K562 (cell line): Measurements from ENCODE around the gene NRCAM. TPM values are rescaled to one million over a fixed set of nuclear protein-coding genes. Genes with fewer than 3 reads are reported as not detected.
A peak's percentile ranks its signal among the peaks of the same experiment; 100 is the strongest.

Experiments
- ATAC-seq: fragments of 200-7000 bp; cut with Tn5 transposase; 3 replicates; pipeline ENCODE4 v1.9.1; 2020; ENCODE audit warnings: moderate library complexity
- BruUV-seq: library from RNA; stranded (reverse); fragments of 400-500 nt; replicated peaks from 2 replicates; lab custom pipeline; 2021; lab: Mats Ljungman, UMichigan
- CTCF ChIA-PET: fragments of 300-600 bp; formaldehyde crosslinking; extraction: SDS; loops from one replicate; lab custom pipeline; 2021; ENCODE audit warnings: low intra/inter-chr PET ratio; lab: Yijun Ruan, JAX
- POLR2A ChIA-PET: fragments of 300-600, 350-650 bp; sonication (Branson Sonifier 250); formaldehyde crosslinking; extraction: SDS; loops from one replicate; lab custom pipeline; 2021; ENCODE audit warnings: antibody characterized with exemption, inconsistent platforms; lab: Yijun Ruan, JAX
- DNase-seq, 4 experiments: peaks; one replicate each; pipeline versions ENCODE4 v3.0.0 to v3.0.0-alpha.2; 2011 to 2018; ENCODE audit warnings: low spot score in 3 of 4, mixed read lengths in 3 of 4; ENCODE audit errors: extremely low read depth in 1 of 4
- FAIRE-seq: peaks from 2 replicates; lab custom pipeline; 2011; peaks lifted over from hg19 to GRCh38; lab: Jason Lieb, UNC
- H2AFZ ChIP-seq: 2 replicates; pipeline ENCODE4 v1.6.0; 2011; ENCODE audit warnings: low read depth, low read length, control low read depth, inconsistent platforms
- H3K27ac ChIP-seq: fragments of 200-600 bp; 3 replicates; pipeline ENCODE4 v1.8.0; 2011; ENCODE audit warnings: low read depth, mild to moderate bottlenecking, control low read depth, inconsistent platforms, low read length, moderate library complexity, mixed read lengths; ENCODE audit errors: extremely low read depth
- H3K27me3 ChIP-seq, 2 experiments: fragments of 300-600 bp in 1 of 2; 2 replicates in 1 of 2; 3 replicates in 1 of 2; pipeline versions ENCODE4 v1.6.0 to v1.8.0; 2011; ENCODE audit warnings: inconsistent platforms in 2 of 2, low read length in 2 of 2, mild to moderate bottlenecking in 1 of 2, mixed read lengths in 1 of 2, moderate library complexity in 1 of 2; ENCODE audit not compliant: control insufficient read depth in 2 of 2, insufficient read depth in 2 of 2
- H3K36me3 ChIP-seq: fragments of 300-600 bp; 3 replicates; pipeline ENCODE4 v1.8.0; 2011; ENCODE audit warnings: mild to moderate bottlenecking, low read length, inconsistent platforms; ENCODE audit not compliant: control insufficient read depth, insufficient read depth
- H3K4me1 ChIP-seq, 2 experiments: fragments of 200-600 bp in 1 of 2; replicated peaks in 1 of 2; 2 replicates in 1 of 2; 3 replicates in 1 of 2; pipeline versions ENCODE4 v1.5.1 to v1.8.0; 2011; ENCODE audit warnings: inconsistent platforms in 2 of 2, low read length in 2 of 2, mild to moderate bottlenecking in 1 of 2, mixed read lengths in 1 of 2, moderate library complexity in 1 of 2; ENCODE audit not compliant: control insufficient read depth in 2 of 2, insufficient read depth in 2 of 2
- H3K4me2 ChIP-seq: 2 replicates; pipeline ENCODE4 v1.6.1; 2011; ENCODE audit warnings: low read length, control low read depth, inconsistent platforms, mixed read lengths; ENCODE audit not compliant: insufficient read depth
- H3K4me3 ChIP-seq: fragments of 200-600 bp; sonication (generic), shearing (Covaris generic); 2 replicates; pipeline ENCODE4 v1.5.1; 2016; ENCODE audit warnings: control low read depth, inconsistent platforms
- H3K79me2 ChIP-seq: fragments of 200-600 bp; 3 replicates; pipeline ENCODE4 v1.8.0; 2011; ENCODE audit warnings: low read length, inconsistent platforms; ENCODE audit not compliant: control insufficient read depth, insufficient read depth
- H3K9ac ChIP-seq, 2 experiments: 2 replicates each; pipeline versions ENCODE4 v1.6.0 to v1.6.1; 2011; ENCODE audit warnings: low read depth in 2 of 2, low read length in 2 of 2, control low read depth in 1 of 2, inconsistent platforms in 1 of 2, mild to moderate bottlenecking in 1 of 2, mixed read lengths in 1 of 2; ENCODE audit not compliant: insufficient read depth in 1 of 2
- H3K9me1 ChIP-seq: one replicate; pipeline ENCODE4 v1.6.0; 2011; ENCODE audit warnings: inconsistent platforms, mild to moderate bottlenecking, low read length, moderate library complexity; ENCODE audit not compliant: control insufficient read depth, insufficient read depth
- H3K9me3 ChIP-seq: replicated peaks from 2 replicates; pipeline ENCODE4 v1.5.1; 2011; ENCODE audit warnings: low read depth, low read length, inconsistent platforms; ENCODE audit not compliant: control insufficient read depth, insufficient read depth
- H4K20me1 ChIP-seq: replicated peaks from 2 replicates; pipeline ENCODE4 v1.6.1; 2011; ENCODE audit warnings: low read length, inconsistent platforms, mixed read lengths; ENCODE audit not compliant: control insufficient read depth, insufficient read depth
- JUN ChIP-seq, 2 experiments: sonication (generic) in 1 of 2; formaldehyde crosslinking in 1 of 2; IDR thresholded peaks; 2 replicates each; pipeline versions ENCODE4 v1.6.1 to v1.8.0; 2012 to 2022; ENCODE audit warnings: borderline replicate concordance in 2 of 2, mild to moderate bottlenecking in 2 of 2, improper control_type of control experiment in 1 of 2, low read depth in 1 of 2, low read length in 1 of 2, missing genetic modification reagents in 1 of 2
- TSC22D4 ChIP-seq: fragments of 450-650 bp; IDR thresholded peaks from 2 replicates; pipeline ENCODE4 v1.6.1; 2016; ENCODE audit warnings: missing genetic modification characterization, missing biosample characterization, control low read depth
- WGBS: fragments of 100-300 bp; shearing (Covaris generic); methylation state at CpG from one replicate; pipeline ENCODE4 v1.1.6; 2016; ENCODE audit warnings: low coverage, mixed read lengths; ENCODE audit not compliant: insufficient coverage; ENCODE audit errors: missing lambda C conversion rate; 5-methylcytosine and 5-hydroxymethylcytosine counted together
- in situ Hi-C: fragments of 300-500 bp; cut with MboI; formaldehyde crosslinking; loops from 4 replicates; pipeline ENCODE4 v1.15.0; 2018; ENCODE audit warnings: inconsistent platforms, mixed read lengths
- intact Hi-C: fragments of 100-400 bp; cut with micrococcal nuclease; formaldehyde crosslinking; loops from 2 replicates; pipeline ENCODE4 v1.14.2; 2022
- polyA plus RNA-seq, 8 experiments: library from polyadenylated mRNA; depleted of rRNA in 4 of 8; stranded (reverse) in 5 of 8; unstranded in 3 of 8; fragments of >200 nt; fragmentation: Nextera tagmentation in 2 of 8; fragmentation: Illumina TruSeq in 1 of 8; extraction: Ambion mirVana in 2 of 8; extraction: Trizol in 1 of 8; gene quantifications; 2 replicates each; pipeline versions ENCODE4 v1.2.1 to v1.2.3, GENCODE V29; 2011 to 2014; ENCODE audit warnings: inconsistent platforms in 1 of 8, missing spikeins in 1 of 8
- total RNA-seq, 7 experiments: library from RNA; depleted of rRNA in 6 of 7; stranded (reverse); fragments of >200 nt in 6 of 7; fragmentation: Illumina TruSeq in 2 of 7; extraction: Trizol in 2 of 7; gene quantifications; 2 replicates each; pipeline versions ENCODE4 v1.2.1 to v1.2.3, GENCODE V29; 2011 to 2021; ENCODE audit warnings: low replicate concordance in 1 of 7
- TF ChIP-seq, protein P1 (sequence below): fragments of 450-650 bp; IDR thresholded peaks from 2 replicates; pipeline ENCODE4 v1.6.1; 2018; ENCODE audit not compliant: partially characterized antibody
- TF ChIP-seq, protein P2 (sequence below), 3 experiments: IDR thresholded peaks in 2 of 3; conservative IDR thresholded peaks in 1 of 3; 2 replicates each; pipeline ENCODE4 v1.5.1; 2011 to 2012; ENCODE audit warnings: low read length in 3 of 3, mild to moderate bottlenecking in 3 of 3, control low read depth in 2 of 3, improper control_type of control experiment in 1 of 3, inconsistent platforms in 1 of 3, low read depth in 1 of 3, mixed read lengths in 1 of 3, moderate library complexity in 1 of 3; ENCODE audit not compliant: insufficient read depth in 2 of 3

Gene NRCAM
- total and polyA plus RNA-seq, 9 of the 15 experiments (the other 6 are each of a cell fraction or from before 2014, with no cell fraction given): 0.03 to 0.54 (median 0.12) TPM; not detected in 1

DNA sequence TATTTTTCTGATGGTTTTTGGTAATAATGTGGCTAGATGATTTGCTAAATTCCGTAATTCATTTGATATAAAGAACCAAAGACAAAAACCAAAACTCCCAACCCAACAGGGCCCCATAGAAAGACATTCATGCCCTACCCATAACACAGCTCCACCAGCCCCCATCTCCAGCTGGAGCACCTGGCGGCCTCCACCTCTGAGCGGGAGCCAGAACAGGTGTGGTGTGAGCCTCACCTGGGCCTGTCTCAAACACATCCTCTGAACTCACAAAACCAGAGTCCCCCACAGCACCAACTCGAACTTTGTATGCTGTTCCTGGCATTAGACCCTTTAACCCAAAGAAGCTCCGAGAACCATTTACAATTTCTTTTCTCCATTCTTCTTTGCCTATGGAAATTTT, 289.5 kb downstream of the NRCAM start (continued):
- TF ChIP-seq, protein P1, sequence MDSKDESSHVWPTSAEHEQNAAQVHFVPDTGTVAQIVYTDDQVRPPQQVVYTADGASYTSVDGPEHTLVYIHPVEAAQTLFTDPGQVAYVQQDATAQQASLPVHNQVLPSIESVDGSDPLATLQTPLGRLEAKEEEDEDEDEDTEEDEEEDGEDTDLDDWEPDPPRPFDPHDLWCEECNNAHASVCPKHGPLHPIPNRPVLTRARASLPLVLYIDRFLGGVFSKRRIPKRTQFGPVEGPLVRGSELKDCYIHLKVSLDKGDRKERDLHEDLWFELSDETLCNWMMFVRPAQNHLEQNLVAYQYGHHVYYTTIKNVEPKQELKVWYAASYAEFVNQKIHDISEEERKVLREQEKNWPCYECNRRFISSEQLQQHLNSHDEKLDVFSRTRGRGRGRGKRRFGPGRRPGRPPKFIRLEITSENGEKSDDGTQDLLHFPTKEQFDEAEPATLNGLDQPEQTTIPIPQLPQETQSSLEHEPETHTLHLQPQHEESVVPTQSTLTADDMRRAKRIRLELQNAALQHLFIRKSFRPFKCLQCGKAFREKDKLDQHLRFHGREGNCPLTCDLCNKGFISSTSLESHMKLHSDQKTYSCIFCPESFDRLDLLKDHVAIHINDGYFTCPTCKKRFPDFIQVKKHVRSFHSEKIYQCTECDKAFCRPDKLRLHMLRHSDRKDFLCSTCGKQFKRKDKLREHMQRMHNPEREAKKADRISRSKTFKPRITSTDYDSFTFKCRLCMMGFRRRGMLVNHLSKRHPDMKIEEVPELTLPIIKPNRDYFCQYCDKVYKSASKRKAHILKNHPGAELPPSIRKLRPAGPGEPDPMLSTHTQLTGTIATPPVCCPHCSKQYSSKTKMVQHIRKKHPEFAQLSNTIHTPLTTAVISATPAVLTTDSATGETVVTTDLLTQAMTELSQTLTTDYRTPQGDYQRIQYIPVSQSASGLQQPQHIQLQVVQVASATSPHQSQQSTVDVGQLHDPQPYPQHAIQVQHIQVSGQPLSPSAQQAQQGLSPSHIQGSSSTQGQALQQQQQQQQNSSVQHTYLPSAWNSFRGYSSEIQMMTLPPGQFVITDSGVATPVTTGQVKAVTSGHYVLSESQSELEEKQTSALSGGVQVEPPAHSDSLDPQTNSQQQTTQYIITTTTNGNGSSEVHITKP: no peak
- no peak for TF ChIP-seq TSC22D4

DNA sequence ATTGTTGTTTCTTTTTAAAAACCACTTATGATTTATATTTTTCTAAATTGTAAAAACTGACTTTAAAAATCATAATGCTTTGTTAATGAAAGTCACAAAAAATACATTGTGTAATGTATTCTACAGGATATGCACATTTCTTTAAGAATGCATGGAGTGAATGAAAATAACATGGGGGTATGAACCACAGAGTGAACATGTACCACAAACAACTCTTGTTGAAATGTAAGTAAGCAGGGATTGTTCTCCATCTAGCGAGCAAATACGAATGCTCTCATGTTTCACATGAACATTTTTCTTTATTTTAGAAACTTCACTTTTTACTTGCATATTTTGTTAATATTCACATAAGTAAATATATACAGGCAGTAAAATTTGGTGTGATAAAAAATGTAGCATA, 290.5 kb downstream of the NRCAM start:
- no peaks in the 10 kb centered on the region for H3K9me3 ChIP-seq
- CTCF ChIA-PET: no interaction called here
- no peak overlapping the region for H3K27ac ChIP-seq
- TF ChIP-seq, protein P2, sequence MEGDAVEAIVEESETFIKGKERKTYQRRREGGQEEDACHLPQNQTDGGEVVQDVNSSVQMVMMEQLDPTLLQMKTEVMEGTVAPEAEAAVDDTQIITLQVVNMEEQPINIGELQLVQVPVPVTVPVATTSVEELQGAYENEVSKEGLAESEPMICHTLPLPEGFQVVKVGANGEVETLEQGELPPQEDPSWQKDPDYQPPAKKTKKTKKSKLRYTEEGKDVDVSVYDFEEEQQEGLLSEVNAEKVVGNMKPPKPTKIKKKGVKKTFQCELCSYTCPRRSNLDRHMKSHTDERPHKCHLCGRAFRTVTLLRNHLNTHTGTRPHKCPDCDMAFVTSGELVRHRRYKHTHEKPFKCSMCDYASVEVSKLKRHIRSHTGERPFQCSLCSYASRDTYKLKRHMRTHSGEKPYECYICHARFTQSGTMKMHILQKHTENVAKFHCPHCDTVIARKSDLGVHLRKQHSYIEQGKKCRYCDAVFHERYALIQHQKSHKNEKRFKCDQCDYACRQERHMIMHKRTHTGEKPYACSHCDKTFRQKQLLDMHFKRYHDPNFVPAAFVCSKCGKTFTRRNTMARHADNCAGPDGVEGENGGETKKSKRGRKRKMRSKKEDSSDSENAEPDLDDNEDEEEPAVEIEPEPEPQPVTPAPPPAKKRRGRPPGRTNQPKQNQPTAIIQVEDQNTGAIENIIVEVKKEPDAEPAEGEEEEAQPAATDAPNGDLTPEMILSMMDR (IDR thresholded peaks at IDR 0.05 in 2 of 3, conservative IDR thresholded peaks at IDR 0.05 in 1 of 3; ENCODE audit: insufficient read depth in 2 of 3, low read depth in 1 of 3, low read length in 3 of 3): peak in 1 of 3 experiments; percentile 12; a peak in 1 of 6 replicates
- TF ChIP-seq JUN (IDR thresholded peaks at IDR 0.05; ENCODE audit: borderline replicate concordance, low read depth, low read length) (no peak), JUN (CRISPR knock-in tag; IDR thresholded peaks at IDR 0.05; ENCODE audit: borderline replicate concordance) (no peak)
- TF ChIP-seq, all 486 proteins: peak for 1
- Histone ChIP-seq H3K9me1 (no peaks in the 10 kb centered on the region), H3K79me2 (no peaks in the 10 kb centered on the region), H3K9ac (no peak overlapping the region), H3K4me1 (no peaks in the 10 kb centered on the region), H3K36me3 (no peaks in the 10 kb centered on the region), H3K4me3 (no peak overlapping the region), H4K20me1 (no peaks in the 10 kb centered on the region), H3K27me3 (no peaks in the 10 kb centered on the region), H3K4me2 (no peak overlapping the region), H2AFZ (no peak overlapping the region)
- in situ Hi-C loops: no loop called here
- BruUV-seq: no TSS peak
- FAIRE-seq: no peak
- no peak for DNase-seq
- no peak for ATAC-seq
- intact Hi-C loops: no loop called here
- 60% methylated on average over 2 of the region's 2 CpGs for whole genome bisulfite sequencing
- POLR2A ChIA-PET: interaction anchor here (0.7 to 1.3 kb wide), 3 partner anchors 8 to 17 kb away, joined by 3 read pairs; no protein-coding TSS in a partner anchor
